Sigmoid colon (tissue), 7 donors: ENCODE measurements around the gene MYMX. TPM values are rescaled to one million over a fixed set of nuclear protein-coding genes. Genes with fewer than 3 reads are reported as not detected.

Experiments
- DNase-seq: peaks from one replicate; pipeline ENCODE4 v3.0.0-alpha.2; 2019
- H3K27ac ChIP-seq, 4 donors: fragments of 200-600 bp; sonication (generic); one replicate each; pipeline ENCODE4 v1.5.1; 2016 to 2019; ENCODE audit warnings: mild to moderate bottlenecking in 1 of 4
- H3K27me3 ChIP-seq, 3 donors: fragments of 200-600 bp; sonication (generic); one replicate each; pipeline ENCODE4 v1.5.1; 2019; ENCODE audit warnings: mild to moderate bottlenecking in 1 of 3
- H3K36me3 ChIP-seq, 4 donors: fragments of 200-600 bp; sonication (generic); one replicate each; pipeline ENCODE4 v1.5.1; 2016 to 2019
- H3K4me1 ChIP-seq, 4 donors: fragments of 200-600 bp; sonication (generic); one replicate each; pipeline ENCODE4 v1.5.1; 2017 to 2019
- H3K4me3 ChIP-seq, 4 donors: fragments of 200-600 bp; sonication (generic); one replicate each; pipeline ENCODE4 v1.5.1; 2017 to 2019; ENCODE audit warnings: mild to moderate bottlenecking in 2 of 4, moderate library complexity in 1 of 4
- H3K9me3 ChIP-seq, 4 donors: fragments of 200-600 bp in 3 of 4; sonication (generic) in 3 of 4; one replicate each; pipeline versions ENCODE4 v1.5.1 to v1.6.1; 2013 to 2019
- CTCF ChIP-seq, 4 experiments: fragments of 450-650 bp in 3 of 4; fragments of 200-600 bp in 1 of 4; IDR thresholded peaks; one replicate each; pipeline ENCODE4 v1.5.1; 2016 to 2019; ENCODE audit warnings: antibody characterized with exemption in 4 of 4, mild to moderate bottlenecking in 3 of 4, moderate library complexity in 2 of 4
- EP300 ChIP-seq, 4 donors: sonication (generic); formaldehyde crosslinking; IDR thresholded peaks; one replicate each; pipeline ENCODE4 v1.6.1; 2017; ENCODE audit warnings: antibody characterized with exemption in 4 of 4
- POLR2A ChIP-seq, 2 donors: fragments of 450-650 bp; IDR thresholded peaks; one replicate each; pipeline ENCODE4 v1.6.1; 2016; ENCODE audit warnings: antibody characterized with exemption in 2 of 2, mild to moderate bottlenecking in 2 of 2, moderate library complexity in 2 of 2
- POLR2AphosphoS5 ChIP-seq, 4 donors: sonication (generic); formaldehyde crosslinking; IDR thresholded peaks; one replicate each; pipeline ENCODE4 v1.6.1; 2017; ENCODE audit warnings: antibody characterized with exemption in 4 of 4
- WGBS, 2 donors: extraction: QIAGEN DNeasy Blood & Tissue Kit; methylation state at CpG; one replicate each; pipeline ENCODE4 v1.1.7; 2013; 5-methylcytosine and 5-hydroxymethylcytosine counted together
- intact Hi-C: fragments of 100-400 bp; cut with DNase I; formaldehyde crosslinking; loops from one replicate; pipeline ENCODE4 v1.15.1; 2023
- polyA plus RNA-seq, 3 donors: library from polyadenylated mRNA; stranded (reverse); fragments of 200-250 nt; gene quantifications; one replicate each; pipeline ENCODE4 v1.2.3, GENCODE V29; 2013
- total RNA-seq, 4 donors: library from RNA; depleted of rRNA; stranded (reverse); fragments of >200 nt; gene quantifications; one replicate each; pipeline ENCODE4 v1.1.0, GENCODE V29; 2016
- donor health status: healthy with polysubstance abuse.
- donor health status: Bipolar disorder and iron deficiency.
- donor health status: healthy.

Gene MYMX
- total and polyA plus RNA-seq, 7 donors = 0.28 TPM; not detected in 6

- Histone ChIP-seq H3K27me3 (no peaks in the 10 kb centered on the region), H3K36me3 (peaks cover 6 to 12% (median 7%) of the 10 kb centered on the region in 4 donors), H3K4me1 (peaks cover 0 to 95% (median 93%) of the 10 kb centered on the region in 4 donors), H3K9me3 (no peaks in the 10 kb centered on the region), H3K27ac (peak overlapping the region; percentile 94 to 98 (median 97)), H3K4me3 (peak overlapping the region; percentile 63 to 78 (median 68))
- 61 to 81% methylated on average over 4 of the region's 4 CpGs for WGBS, 2 donors
- intact Hi-C loops = loop anchor here (5.0 kb wide), 2 partner anchors 98 to 453 kb away; partner anchors contain the start of genes MRPL14, TMEM63B and VEGFA
- TF ChIP-seq CTCF (IDR thresholded peaks at IDR 0.05) (no peak), POLR2AphosphoS5 (IDR thresholded peaks at IDR 0.05) (no peak), EP300 (IDR thresholded peaks at IDR 0.05) (no peak), POLR2A (IDR thresholded peaks at IDR 0.05) (no peak)
- DNase-seq = no peak
Measured at GRCh38 chr6:44224965-44225305, 8.2 kb downstream of the MYMX start.

GRCh38 chr6:44225579-44226325 lies 9.0 kb downstream of the MYMX start:
- Histone ChIP-seq H3K27me3 (no peaks in the 10 kb centered on the region), H3K27ac (peak overlapping the region; percentile 94 to 98 (median 97)), H3K36me3 (peaks cover 14 to 18% (median 15%) of the 10 kb centered on the region in 4 donors), H3K4me3 (peak overlapping the region; percentile 3 to 39 (median 36)), H3K4me1 (peaks cover 0 to 96% (median 93%) of the 10 kb centered on the region in 4 donors), H3K9me3 (no peaks in the 10 kb centered on the region)
- WGBS, 2 donors = 41 to 66% methylated on average over 8 of the region's 8 CpGs
- DNase-seq = no peak
- intact Hi-C loops = no loop called here
- no peak for TF ChIP-seq POLR2A (IDR thresholded peaks at IDR 0.05)
- no peak for TF ChIP-seq EP300 (IDR thresholded peaks at IDR 0.05)
- TF ChIP-seq POLR2AphosphoS5 (IDR thresholded peaks at IDR 0.05) = no peak
- TF ChIP-seq CTCF (IDR thresholded peaks at IDR 0.05) = no peak

GRCh38 chr6:44226368-44227147 lies 9.8 kb downstream of the MYMX start:
- intact Hi-C loops = no loop called here
- H3K9me3 ChIP-seq = no peaks in the 10 kb centered on the region
- peaks cover 0 to 96% (median 93%) of the 10 kb centered on the region in 4 donors for H3K4me1 ChIP-seq
- 74 to 80% methylated on average over 15 of the region's 15 CpGs for WGBS, 2 donors
- peak overlapping the region; percentile 94 to 98 (median 97) for H3K27ac ChIP-seq
- peaks cover 16 to 25% (median 20%) of the 10 kb centered on the region in 4 donors for H3K36me3 ChIP-seq
- DNase-seq = peak; percentile 83
- H3K4me3 ChIP-seq = peak overlapping the region; percentile 26 to 39 (median 36)
- H3K27me3 ChIP-seq = no peaks in the 10 kb centered on the region
- TF ChIP-seq POLR2AphosphoS5 (IDR thresholded peaks at IDR 0.05) (peak; percentile 13 to 49 (median 46)), EP300 (IDR thresholded peaks at IDR 0.05) (no peak), POLR2A (IDR thresholded peaks at IDR 0.05) (no peak)

GRCh38 chr6:44227148-44227793 lies 10.5 kb downstream of the MYMX start:
- TF ChIP-seq POLR2AphosphoS5 (IDR thresholded peaks at IDR 0.05) = no peak
- TF ChIP-seq POLR2A (IDR thresholded peaks at IDR 0.05) = no peak
- TF ChIP-seq CTCF (IDR thresholded peaks at IDR 0.05) = no peak
- TF ChIP-seq EP300 (IDR thresholded peaks at IDR 0.05) = no peak
- no peaks in the 10 kb centered on the region for H3K9me3 ChIP-seq
- H3K4me3 ChIP-seq = peak overlapping the region; percentile 26 to 39 (median 36)
- H3K27ac ChIP-seq = peak overlapping the region; percentile 94 to 98 (median 97)
- no peaks in the 10 kb centered on the region for H3K27me3 ChIP-seq
- peak; percentile 64 for DNase-seq
- intact Hi-C loops = no loop called here
- 79 to 81% methylated on average over 7 of the region's 7 CpGs for WGBS, 2 donors
- H3K4me1 ChIP-seq = peaks cover 0 to 96% (median 93%) of the 10 kb centered on the region in 4 donors
- H3K36me3 ChIP-seq = peaks cover 21 to 33% (median 28%) of the 10 kb centered on the region in 4 donors
